DOHH2 (cell line): ENCODE data around the gene CKS1B.

ENCODE experiments used
- H3F3A ChIP-seq: fragments of 200-600 bp; sonication (generic), shearing (Covaris generic); 2 replicates; pipeline ENCODE4 v1.6.0; 2016; ENCODE audit warnings: antibody characterized with exemption, mild to moderate bottlenecking; ENCODE audit not compliant: control insufficient read depth, insufficient read depth
- H3K27ac ChIP-seq: fragments of 200-600 bp; sonication (generic); 2 replicates; pipeline ENCODE4 v1.5.1; 2014; ENCODE audit warnings: low read depth, mild to moderate bottlenecking, low read length, moderate library complexity
- H3K27me3 ChIP-seq: fragments of 200-600 bp; sonication (generic); 2 replicates; pipeline ENCODE4 v1.6.1; 2014; ENCODE audit warnings: mild to moderate bottlenecking, low read length, mixed read lengths; ENCODE audit not compliant: control insufficient read depth
- H3K36me3 ChIP-seq: fragments of 200-600 bp; sonication (generic); 2 replicates; pipeline ENCODE4 v1.6.1; 2014; ENCODE audit warnings: mild to moderate bottlenecking, low read length, moderate library complexity, mixed read lengths; ENCODE audit not compliant: control insufficient read depth
- H3K4me1 ChIP-seq: fragments of 200-600 bp; sonication (generic); 2 replicates; pipeline ENCODE4 v1.6.1; 2014; ENCODE audit warnings: mild to moderate bottlenecking, low read length, mixed read lengths; ENCODE audit not compliant: control insufficient read depth
- H3K4me2 ChIP-seq: fragments of 200-600 bp; sonication (generic); 2 replicates; pipeline ENCODE4 v1.6.0; 2014; ENCODE audit warnings: mild to moderate bottlenecking, low read length, moderate library complexity
- H3K4me3 ChIP-seq: fragments of 200-600 bp; sonication (generic); 2 replicates; pipeline ENCODE4 v1.5.1; 2014; ENCODE audit warnings: mild to moderate bottlenecking, low read length, mixed read lengths
- H3K79me2 ChIP-seq: fragments of 200-600 bp; sonication (generic); 2 replicates; pipeline ENCODE4 v1.6.1; 2014; ENCODE audit warnings: mild to moderate bottlenecking, low read length, mixed read lengths; ENCODE audit not compliant: control insufficient read depth
- H3K9me2 ChIP-seq: fragments of 200-600 bp; sonication (generic); replicated peaks from 2 replicates; pipeline ENCODE4 v1.6.1; 2014; ENCODE audit warnings: mild to moderate bottlenecking, low read length, mixed read lengths; ENCODE audit not compliant: control insufficient read depth
- H3K9me3 ChIP-seq: fragments of 200-600 bp; sonication (generic); 2 replicates; pipeline ENCODE4 v1.6.1; 2014; ENCODE audit warnings: antibody characterized with exemption, low read length, mixed read lengths; ENCODE audit not compliant: control insufficient read depth, insufficient read depth
- H4K20me1 ChIP-seq: fragments of 200-600 bp; sonication (generic); 2 replicates; pipeline ENCODE4 v1.6.0; 2014; ENCODE audit warnings: low read depth, mild to moderate bottlenecking, antibody characterized with exemption, low read length, moderate library complexity; ENCODE audit not compliant: control insufficient read depth, insufficient read depth
- EZH2phosphoT487 ChIP-seq: fragments of 200-600 bp; sonication (generic); IDR thresholded peaks from 2 replicates; pipeline ENCODE4 v1.6.1; 2017; ENCODE audit warnings: borderline replicate concordance, mild to moderate bottlenecking, antibody characterized with exemption, low read length, moderate library complexity, mixed read lengths
- TF ChIP-seq, protein P1 (sequence below): fragments of 200-600 bp; sonication (generic); IDR thresholded peaks from one replicate; pipeline ENCODE4 v1.5.1; 2014; ENCODE audit warnings: antibody characterized with exemption, mild to moderate bottlenecking, low read depth, low read length; ENCODE audit not compliant: poor library complexity, severe bottlenecking

Gene CKS1B

DNA sequence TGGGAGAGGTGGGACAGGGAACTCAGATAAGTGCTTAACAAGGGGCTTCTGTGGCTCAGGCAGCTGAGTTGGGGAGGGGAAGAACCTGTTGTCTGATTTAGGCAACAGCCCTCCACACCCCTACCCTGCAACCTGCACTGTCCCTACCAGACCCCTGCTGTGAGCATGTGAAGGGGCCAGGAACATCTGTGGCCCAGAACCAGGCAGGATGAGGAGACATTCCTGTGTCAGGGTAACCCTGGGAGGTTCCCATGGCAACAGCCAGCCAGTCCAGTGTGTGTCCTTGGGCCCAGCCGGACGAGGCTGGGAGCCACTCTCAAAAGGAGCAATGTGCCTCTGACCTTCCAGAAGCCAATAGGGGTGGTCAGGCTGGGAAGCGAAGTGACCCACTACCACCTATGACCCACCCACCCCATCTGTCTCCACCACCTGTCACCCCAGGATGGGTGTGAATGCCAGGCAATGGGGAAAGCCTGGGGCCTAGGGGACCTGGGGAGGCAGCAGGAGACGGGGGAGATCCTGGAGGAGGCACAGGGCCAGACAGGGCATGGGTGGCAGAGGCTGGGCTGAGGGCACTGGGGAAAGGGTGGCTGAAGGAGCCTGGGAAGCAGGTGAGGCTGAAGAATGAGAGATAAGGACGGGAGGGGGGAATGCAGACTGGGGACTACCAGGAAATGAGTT is 33.0 kb upstream of the CKS1B start:
- peak overlapping the region; percentile 94 for H3K27ac ChIP-seq
- peak overlapping the region; percentile 86 for H3K4me2 ChIP-seq
- H3K4me1 ChIP-seq: peaks cover 84% of the 10 kb centered on the region
- H3K4me3 ChIP-seq: peak overlapping the region; percentile 83
- peaks cover 31% of the 10 kb centered on the region for H3K36me3 ChIP-seq
- peaks cover 55% of the 10 kb centered on the region for H3K79me2 ChIP-seq
- H3K9me2 ChIP-seq: no peaks in the 10 kb centered on the region
- TF ChIP-seq, protein P1, sequence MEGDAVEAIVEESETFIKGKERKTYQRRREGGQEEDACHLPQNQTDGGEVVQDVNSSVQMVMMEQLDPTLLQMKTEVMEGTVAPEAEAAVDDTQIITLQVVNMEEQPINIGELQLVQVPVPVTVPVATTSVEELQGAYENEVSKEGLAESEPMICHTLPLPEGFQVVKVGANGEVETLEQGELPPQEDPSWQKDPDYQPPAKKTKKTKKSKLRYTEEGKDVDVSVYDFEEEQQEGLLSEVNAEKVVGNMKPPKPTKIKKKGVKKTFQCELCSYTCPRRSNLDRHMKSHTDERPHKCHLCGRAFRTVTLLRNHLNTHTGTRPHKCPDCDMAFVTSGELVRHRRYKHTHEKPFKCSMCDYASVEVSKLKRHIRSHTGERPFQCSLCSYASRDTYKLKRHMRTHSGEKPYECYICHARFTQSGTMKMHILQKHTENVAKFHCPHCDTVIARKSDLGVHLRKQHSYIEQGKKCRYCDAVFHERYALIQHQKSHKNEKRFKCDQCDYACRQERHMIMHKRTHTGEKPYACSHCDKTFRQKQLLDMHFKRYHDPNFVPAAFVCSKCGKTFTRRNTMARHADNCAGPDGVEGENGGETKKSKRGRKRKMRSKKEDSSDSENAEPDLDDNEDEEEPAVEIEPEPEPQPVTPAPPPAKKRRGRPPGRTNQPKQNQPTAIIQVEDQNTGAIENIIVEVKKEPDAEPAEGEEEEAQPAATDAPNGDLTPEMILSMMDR: no peak
- H4K20me1 ChIP-seq: no peaks in the 10 kb centered on the region
- no peaks in the 10 kb centered on the region for H3K9me3 ChIP-seq
- no peaks in the 10 kb centered on the region for H3K27me3 ChIP-seq
- H3F3A ChIP-seq: peaks cover 37% of the 10 kb centered on the region

DNA sequence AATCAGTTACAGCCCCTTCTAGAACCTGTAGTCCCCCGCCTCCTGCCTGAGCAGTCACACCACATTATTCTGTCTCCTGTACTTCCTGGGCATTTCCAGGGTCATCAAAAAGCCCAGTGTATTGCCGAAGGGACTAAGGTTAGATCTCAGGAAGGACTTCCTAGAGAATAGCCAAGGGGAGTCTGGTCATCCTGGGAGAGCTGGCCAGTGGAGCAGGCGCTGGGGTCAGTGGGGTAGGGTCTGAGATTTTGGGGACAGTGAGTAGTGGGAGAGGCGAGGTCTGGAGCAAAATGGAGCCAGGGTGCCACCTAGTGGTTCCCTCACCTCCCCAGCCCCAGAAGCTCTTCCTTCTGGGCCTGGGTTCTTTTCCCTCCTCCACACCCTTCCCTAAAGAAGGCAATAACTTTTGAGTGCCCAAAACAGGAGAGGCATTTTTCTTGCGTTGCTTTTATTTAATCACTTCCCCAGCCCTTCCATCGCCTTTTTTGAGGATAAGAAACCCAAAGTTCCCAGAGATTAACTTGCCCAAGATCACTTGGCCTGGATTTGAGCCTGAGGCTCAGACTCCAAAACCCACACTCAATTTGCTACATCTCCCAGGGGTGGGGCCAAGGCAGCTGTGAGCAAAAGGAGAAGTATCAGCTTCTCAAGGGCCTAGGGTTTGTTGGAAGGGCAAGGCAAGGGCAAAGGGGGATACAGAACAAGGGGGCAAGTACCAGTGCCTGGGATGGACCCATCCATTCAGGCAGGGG is 30.7 kb upstream of the CKS1B start:
- Histone ChIP-seq H3K79me2 (peaks cover 48% of the 10 kb centered on the region), H3K27ac (peak overlapping the region; percentile 94), H3K4me1 (peaks cover 69% of the 10 kb centered on the region), H3K27me3 (no peaks in the 10 kb centered on the region), H3F3A (peaks cover 20% of the 10 kb centered on the region), H3K9me3 (no peaks in the 10 kb centered on the region), H4K20me1 (no peaks in the 10 kb centered on the region), H3K4me3 (peak overlapping the region; percentile 83), H3K9me2 (no peaks in the 10 kb centered on the region), H3K36me3 (peaks cover 34% of the 10 kb centered on the region), H3K4me2 (peak overlapping the region; percentile 86)
- TF ChIP-seq, protein P1: peak; percentile 97
- no peak for TF ChIP-seq EZH2phosphoT487

DNA sequence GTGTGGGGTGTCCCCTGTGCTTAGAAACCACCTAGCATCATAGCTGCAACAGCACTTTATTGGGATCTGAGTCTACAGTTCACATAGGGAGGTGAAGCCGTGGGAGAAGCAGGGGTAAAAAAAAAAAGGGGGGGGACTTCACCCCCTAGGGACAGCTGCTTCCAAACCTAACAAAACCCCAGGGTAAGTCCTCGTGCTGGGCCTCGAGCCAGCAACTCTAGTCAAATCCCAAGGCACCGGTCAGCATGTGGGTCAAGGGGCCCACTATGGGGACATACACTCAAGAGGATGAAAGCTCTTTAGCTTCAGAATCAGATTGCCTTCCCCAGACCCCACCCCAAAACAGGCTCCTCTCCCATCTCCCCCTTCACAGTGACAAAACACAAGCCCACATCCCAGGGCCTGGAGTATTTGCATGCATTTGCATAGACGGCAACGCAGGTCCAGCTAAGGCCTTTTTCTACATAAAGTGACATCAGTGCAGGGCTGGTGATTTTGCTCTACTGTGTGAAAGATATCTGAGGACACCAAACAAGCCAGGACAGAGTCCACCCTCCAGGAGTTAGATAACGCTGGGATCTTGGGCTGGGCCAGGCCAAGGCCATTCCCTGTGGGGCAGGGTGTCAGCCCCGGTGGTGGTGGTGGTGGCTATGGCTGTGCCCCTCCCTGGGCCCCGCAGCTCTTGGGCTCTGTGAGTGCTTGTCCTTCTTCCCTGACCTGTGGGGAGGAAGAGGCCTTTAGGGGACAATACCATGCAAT is 29.9 kb upstream of the CKS1B start:
- peak overlapping the region; percentile 94 for H3K27ac ChIP-seq
- H3K4me1 ChIP-seq: peaks cover 61% of the 10 kb centered on the region
- no peaks in the 10 kb centered on the region for H4K20me1 ChIP-seq
- H3K9me3 ChIP-seq: no peaks in the 10 kb centered on the region
- peaks cover 40% of the 10 kb centered on the region for H3K79me2 ChIP-seq
- H3K27me3 ChIP-seq: no peaks in the 10 kb centered on the region
- H3F3A ChIP-seq: peaks cover 17% of the 10 kb centered on the region
- peak overlapping the region; percentile 86 for H3K4me2 ChIP-seq
- H3K36me3 ChIP-seq: peaks cover 34% of the 10 kb centered on the region
- no peaks in the 10 kb centered on the region for H3K9me2 ChIP-seq
- TF ChIP-seq EZH2phosphoT487: no peak
- TF ChIP-seq, protein P1: no peak
- H3K4me3 ChIP-seq: peak overlapping the region; percentile 83
